Hepatic stellate cell (primary cell): ENCODE measurements around the gene FARP1.

ENCODE experiments used
- DNase-seq: peaks from one replicate; pipeline ENCODE4 v3.0.0; 2011; ENCODE audit warnings: low spot score

FARP1 gene

GRCh38 chr13:98310485-98311199, 167.7 kb downstream of the FARP1 start:
- DNase-seq = no peak

- no peak for DNase-seq
Observed at GRCh38 chr13:98311200-98311548, 168.3 kb downstream of the FARP1 start.

DNA sequence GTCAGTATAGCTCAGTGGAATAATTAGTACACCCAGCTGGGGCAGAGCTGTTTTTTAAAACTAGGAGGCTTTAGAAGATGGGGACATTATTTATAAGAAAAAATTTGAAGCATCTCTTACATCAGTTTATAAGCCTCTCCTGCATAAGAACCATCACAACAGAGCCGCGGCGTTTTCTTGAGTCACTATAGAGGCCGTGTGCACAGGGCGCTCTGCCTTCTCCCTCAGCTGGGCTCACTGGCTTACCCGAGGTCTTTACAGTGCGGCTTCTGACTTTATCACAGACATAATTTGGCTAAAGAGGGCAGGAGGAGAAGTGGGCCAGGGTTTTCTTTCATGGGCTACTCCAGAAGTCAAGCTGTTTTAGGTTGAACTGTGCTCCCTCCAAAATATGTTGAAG, 169.7 kb downstream of the FARP1 start:
- DNase-seq = no peak

GRCh38 chr13:98313023-98313921, 170.4 kb downstream of the FARP1 start:
- no peak for DNase-seq

GRCh38 chr13:98313922-98314292, 171.0 kb downstream of the FARP1 start:
- DNase-seq = no peak

GRCh38 chr13:98315466-98315865, 172.6 kb downstream of the FARP1 start:
- DNase-seq = no peak

DNA sequence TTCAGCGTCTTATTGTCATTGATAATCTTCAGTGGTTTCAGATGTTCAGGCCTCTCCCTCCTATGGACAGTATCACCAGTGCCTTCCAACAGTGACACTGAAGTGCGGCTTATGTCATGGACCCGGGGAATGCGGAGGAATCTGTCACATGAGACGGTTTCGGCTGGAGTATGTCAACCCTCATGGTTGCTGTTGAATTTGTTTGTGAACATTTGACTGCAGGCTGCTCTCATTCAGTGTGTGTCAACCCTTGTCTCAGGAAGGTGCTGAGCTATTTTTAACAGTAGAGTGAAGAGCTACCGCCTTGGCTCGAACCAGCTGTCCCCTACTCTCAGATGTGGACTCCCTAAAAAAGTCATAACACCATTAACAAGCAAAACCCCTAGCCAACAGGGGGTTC, 173.0 kb downstream of the FARP1 start:
- DNase-seq = no peak

- DNase-seq = no peak
Observed at GRCh38 chr13:98317573-98318171, 174.8 kb downstream of the FARP1 start.

- no peak for DNase-seq
Observed at GRCh38 chr13:98318263-98318878, 175.5 kb downstream of the FARP1 start.

GRCh38 chr13:98320561-98321105, 177.7 kb downstream of the FARP1 start:
- DNase-seq = no peak

DNA sequence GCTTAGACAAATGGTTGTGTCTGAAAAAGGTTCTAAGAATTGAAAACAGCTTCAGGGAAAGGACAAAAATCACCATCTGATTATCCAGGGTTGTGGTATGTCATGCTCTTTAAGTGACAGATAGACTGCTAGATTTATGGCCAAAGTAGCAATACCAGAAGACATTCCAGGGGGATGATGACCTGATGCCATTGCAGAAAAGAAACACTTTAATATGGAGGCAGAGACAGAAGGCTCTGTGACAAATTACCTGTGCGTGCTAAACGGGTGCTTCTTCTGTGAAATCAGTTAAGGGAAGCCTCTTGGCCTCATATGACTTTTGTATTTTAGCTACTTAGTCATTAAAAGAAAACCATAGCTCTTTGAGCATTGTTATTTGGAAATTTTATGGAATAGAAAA, 178.5 kb downstream of the FARP1 start:
- no peak for DNase-seq

DNA sequence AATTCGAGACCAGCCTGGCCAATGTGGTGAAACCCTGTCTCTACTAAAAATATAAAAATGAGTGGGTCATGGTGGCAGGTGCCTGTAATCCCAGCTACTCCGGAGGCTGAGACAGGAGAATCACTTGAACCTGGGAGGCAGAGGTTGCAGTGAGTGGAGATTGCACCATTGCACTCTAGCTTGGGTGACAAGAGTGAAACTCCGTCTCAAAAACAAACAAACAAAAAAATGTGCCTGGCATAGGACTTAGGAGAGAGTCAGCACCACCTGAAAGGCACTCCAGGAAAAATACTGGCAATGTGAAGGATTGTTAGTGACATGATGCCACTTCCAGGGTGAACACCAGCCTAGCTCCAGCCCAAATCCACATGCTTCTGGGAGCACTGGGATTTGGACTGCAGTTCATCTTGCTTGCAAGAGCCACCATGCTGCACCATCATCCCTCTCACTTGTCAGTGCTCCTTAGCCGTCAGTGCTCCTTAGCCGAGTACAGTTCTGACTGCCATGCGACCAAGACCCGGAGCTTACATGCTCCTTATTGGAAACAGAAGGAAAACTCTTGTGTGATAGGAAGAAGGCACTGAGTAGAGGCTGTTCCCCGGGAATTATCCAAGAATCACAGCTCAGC, 179.3 kb downstream of the FARP1 start:
- no peak for DNase-seq

GRCh38 chr13:98324105-98324504, 181.2 kb downstream of the FARP1 start:
- DNase-seq = no peak

DNA sequence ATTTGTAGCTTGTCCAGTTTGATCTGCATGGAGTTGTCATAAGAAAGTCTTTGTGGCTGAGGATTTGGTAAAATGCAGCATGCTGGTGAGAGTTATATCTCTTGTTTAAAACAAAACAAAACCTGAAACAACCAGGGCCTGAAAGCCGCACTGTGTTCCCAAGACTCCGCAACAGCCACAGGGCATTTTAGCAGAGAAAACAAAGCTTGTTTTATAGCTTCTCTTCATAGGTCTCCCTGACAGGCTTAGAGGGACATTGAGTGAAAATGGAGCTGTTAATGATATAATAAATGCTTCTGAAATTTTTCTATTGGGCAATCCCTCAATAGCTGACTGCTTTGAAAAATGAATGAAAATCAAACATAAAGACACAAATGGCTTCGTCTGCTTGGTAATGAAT, 182.8 kb downstream of the FARP1 start:
- no peak for DNase-seq

- no peak for DNase-seq
Observed at GRCh38 chr13:98326291-98326690, 183.4 kb downstream of the FARP1 start.

GRCh38 chr13:98327371-98328270, 184.7 kb downstream of the FARP1 start:
- peak; percentile 35 for DNase-seq

GRCh38 chr13:98328511-98328910, 185.6 kb downstream of the FARP1 start:
- no peak for DNase-seq

DNA sequence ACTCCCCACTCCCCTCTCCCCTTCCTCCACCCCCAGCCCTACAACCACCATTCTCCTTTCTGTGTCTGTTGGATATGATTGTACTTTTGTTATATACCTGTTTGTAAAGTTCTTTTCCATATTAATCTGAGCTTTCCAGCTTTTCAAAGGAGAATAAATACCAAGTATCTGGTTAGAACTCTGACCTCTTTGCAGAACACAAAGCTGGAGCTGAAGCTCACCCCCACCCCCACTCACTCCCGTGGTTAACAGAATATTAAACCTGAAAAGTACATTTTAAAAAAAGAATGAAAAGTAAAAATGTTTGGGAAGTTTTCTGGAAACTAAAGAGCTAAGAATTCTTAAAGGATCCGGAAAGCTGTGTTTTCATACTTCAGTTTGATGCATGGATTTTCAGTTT, 189.3 kb downstream of the FARP1 start:
- no peak for DNase-seq

DNA sequence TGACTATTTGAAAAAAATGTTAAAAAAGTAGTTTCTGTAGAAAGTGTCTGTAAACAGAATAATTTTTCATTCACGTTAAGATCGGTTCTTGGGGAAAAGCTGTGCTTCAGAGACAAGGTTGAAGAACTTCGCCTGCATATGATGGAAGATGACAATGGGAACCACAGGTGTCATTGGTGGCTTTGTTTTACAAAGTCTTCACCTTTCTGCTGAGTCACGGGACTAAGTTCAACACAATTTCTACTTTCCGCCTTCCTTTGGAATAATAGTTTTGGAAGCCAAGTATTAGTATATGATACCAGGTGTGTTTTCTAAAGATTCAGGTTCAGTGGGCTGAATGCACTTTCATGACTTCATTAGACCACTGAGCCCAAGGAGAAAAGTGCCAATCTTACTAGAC, 189.8 kb downstream of the FARP1 start:
- no peak for DNase-seq

DNA sequence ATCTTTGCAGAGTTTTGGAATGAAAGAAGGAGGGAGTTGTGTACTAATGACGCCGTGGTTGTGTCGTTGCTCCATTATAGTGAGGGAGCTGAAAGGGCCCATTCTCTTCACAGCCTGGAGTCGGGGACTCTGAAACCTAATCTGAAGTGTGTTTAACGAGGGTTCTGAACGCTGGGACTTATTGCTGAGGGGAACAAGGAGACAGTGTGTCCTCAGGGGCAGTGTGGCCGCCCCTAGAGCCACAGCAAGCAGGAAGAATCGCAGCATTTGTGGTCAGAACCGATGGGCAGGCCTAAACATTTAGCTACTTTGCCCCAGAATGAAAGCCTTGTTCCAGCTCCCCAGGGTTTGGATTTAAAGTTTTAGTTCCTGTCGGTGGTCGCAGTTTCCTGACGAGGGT, 190.6 kb downstream of the FARP1 start:
- no peak for DNase-seq
